K562 (cell line): ENCODE measurements around the gene TUBB4B. TPM values are rescaled to one million over a fixed set of nuclear protein-coding genes. Genes with fewer than 3 reads are reported as not detected.

Experiments used
- ATAC-seq: fragments of 200-7000 bp; cut with Tn5 transposase; 3 replicates; pipeline ENCODE4 v1.9.1; 2020; ENCODE audit warnings: moderate library complexity
- BruUV-seq: library from RNA; stranded (reverse); fragments of 400-500 nt; replicated peaks from 2 replicates; lab custom pipeline; 2021; lab: Mats Ljungman, UMichigan
- CTCF ChIA-PET: fragments of 300-600 bp; formaldehyde crosslinking; extraction: SDS; loops from one replicate; lab custom pipeline; 2021; ENCODE audit warnings: low intra/inter-chr PET ratio; lab: Yijun Ruan, JAX
- POLR2A ChIA-PET: fragments of 300-600, 350-650 bp; sonication (Branson Sonifier 250); formaldehyde crosslinking; extraction: SDS; loops from one replicate; lab custom pipeline; 2021; ENCODE audit warnings: antibody characterized with exemption, inconsistent platforms; lab: Yijun Ruan, JAX
- DNase-seq, 4 experiments: peaks; one replicate each; pipeline versions ENCODE4 v3.0.0 to v3.0.0-alpha.2; 2011 to 2018; ENCODE audit warnings: low spot score in 3 of 4, mixed read lengths in 3 of 4; ENCODE audit errors: extremely low read depth in 1 of 4
- FAIRE-seq: peaks from 2 replicates; lab custom pipeline; 2011; peaks lifted over from hg19 to GRCh38; lab: Jason Lieb, UNC
- H2AFZ ChIP-seq: 2 replicates; pipeline ENCODE4 v1.6.0; 2011; ENCODE audit warnings: low read depth, low read length, control low read depth, inconsistent platforms
- H3K27ac ChIP-seq: fragments of 200-600 bp; 3 replicates; pipeline ENCODE4 v1.8.0; 2011; ENCODE audit warnings: low read depth, mild to moderate bottlenecking, control low read depth, inconsistent platforms, low read length, moderate library complexity, mixed read lengths; ENCODE audit errors: extremely low read depth
- H3K27me3 ChIP-seq, 2 experiments: fragments of 300-600 bp in 1 of 2; 2 replicates in 1 of 2; 3 replicates in 1 of 2; pipeline versions ENCODE4 v1.6.0 to v1.8.0; 2011; ENCODE audit warnings: inconsistent platforms in 2 of 2, low read length in 2 of 2, mild to moderate bottlenecking in 1 of 2, mixed read lengths in 1 of 2, moderate library complexity in 1 of 2; ENCODE audit not compliant: control insufficient read depth in 2 of 2, insufficient read depth in 2 of 2
- H3K36me3 ChIP-seq: fragments of 300-600 bp; 3 replicates; pipeline ENCODE4 v1.8.0; 2011; ENCODE audit warnings: mild to moderate bottlenecking, low read length, inconsistent platforms; ENCODE audit not compliant: control insufficient read depth, insufficient read depth
- H3K4me1 ChIP-seq, 2 experiments: fragments of 200-600 bp in 1 of 2; replicated peaks in 1 of 2; 2 replicates in 1 of 2; 3 replicates in 1 of 2; pipeline versions ENCODE4 v1.5.1 to v1.8.0; 2011; ENCODE audit warnings: inconsistent platforms in 2 of 2, low read length in 2 of 2, mild to moderate bottlenecking in 1 of 2, mixed read lengths in 1 of 2, moderate library complexity in 1 of 2; ENCODE audit not compliant: control insufficient read depth in 2 of 2, insufficient read depth in 2 of 2
- H3K4me2 ChIP-seq: 2 replicates; pipeline ENCODE4 v1.6.1; 2011; ENCODE audit warnings: low read length, control low read depth, inconsistent platforms, mixed read lengths; ENCODE audit not compliant: insufficient read depth
- H3K4me3 ChIP-seq: fragments of 200-600 bp; sonication (generic), shearing (Covaris generic); 2 replicates; pipeline ENCODE4 v1.5.1; 2016; ENCODE audit warnings: control low read depth, inconsistent platforms
- H3K79me2 ChIP-seq: fragments of 200-600 bp; 3 replicates; pipeline ENCODE4 v1.8.0; 2011; ENCODE audit warnings: low read length, inconsistent platforms; ENCODE audit not compliant: control insufficient read depth, insufficient read depth
- H3K9ac ChIP-seq, 2 experiments: 2 replicates each; pipeline versions ENCODE4 v1.6.0 to v1.6.1; 2011; ENCODE audit warnings: low read depth in 2 of 2, low read length in 2 of 2, control low read depth in 1 of 2, inconsistent platforms in 1 of 2, mild to moderate bottlenecking in 1 of 2, mixed read lengths in 1 of 2; ENCODE audit not compliant: insufficient read depth in 1 of 2
- H3K9me1 ChIP-seq: one replicate; pipeline ENCODE4 v1.6.0; 2011; ENCODE audit warnings: inconsistent platforms, mild to moderate bottlenecking, low read length, moderate library complexity; ENCODE audit not compliant: control insufficient read depth, insufficient read depth
- H3K9me3 ChIP-seq: replicated peaks from 2 replicates; pipeline ENCODE4 v1.5.1; 2011; ENCODE audit warnings: low read depth, low read length, inconsistent platforms; ENCODE audit not compliant: control insufficient read depth, insufficient read depth
- H4K20me1 ChIP-seq: replicated peaks from 2 replicates; pipeline ENCODE4 v1.6.1; 2011; ENCODE audit warnings: low read length, inconsistent platforms, mixed read lengths; ENCODE audit not compliant: control insufficient read depth, insufficient read depth
- FIP1L1 ChIP-seq: fragments of 200-400 bp; formaldehyde crosslinking; IDR thresholded peaks from 2 replicates; pipeline ENCODE4 v1.6.1; 2018; ENCODE audit warnings: mild to moderate bottlenecking, low read depth, low read length; ENCODE audit not compliant: poor library complexity, severe bottlenecking
- MYC ChIP-seq, 2 experiments: fragments of 250-450 bp in 1 of 2; sonication (Bioruptor Pico) in 1 of 2; IDR thresholded peaks; 2 replicates each; pipeline versions ENCODE4 v1.5.1 to v1.6.1; 2012 to 2021; ENCODE audit warnings: low read depth in 2 of 2, borderline replicate concordance in 1 of 2, improper control_type of control experiment in 1 of 2, low read length in 1 of 2, mild to moderate bottlenecking in 1 of 2, moderate library complexity in 1 of 2
- POLR2G ChIP-seq: fragments of 200-400 bp; formaldehyde crosslinking; IDR thresholded peaks from 2 replicates; pipeline ENCODE4 v1.6.1; 2017; ENCODE audit warnings: low read depth, mild to moderate bottlenecking, antibody characterized with exemption, low read length, moderate library complexity
- RBM22 ChIP-seq: fragments of 200-400 bp; formaldehyde crosslinking; IDR thresholded peaks from 2 replicates; pipeline ENCODE4 v1.6.1; 2018; ENCODE audit warnings: low read length, low read depth; ENCODE audit not compliant: poor library complexity, severe bottlenecking
- REST ChIP-seq, 2 experiments: fragments of 450-650 bp; formaldehyde crosslinking in 1 of 2; IDR thresholded peaks; 2 replicates each; pipeline versions ENCODE4 v1.4.0 to v1.6.1; 2014 to 2020; ENCODE audit warnings: mild to moderate bottlenecking in 2 of 2, borderline replicate concordance in 1 of 2, low read depth in 1 of 2
- TCF15 ChIP-seq: fragments of 250-450 bp; sonication (Bioruptor Pico); IDR thresholded peaks from 2 replicates; pipeline ENCODE4 v1.8.0; 2022; ENCODE audit warnings: moderate library complexity, mild to moderate bottlenecking, inconsistent platforms
- ZBTB33 ChIP-seq: sonication (generic); formaldehyde crosslinking; IDR thresholded peaks from 2 replicates; pipeline ENCODE4 v1.8.1; 2023; ENCODE audit warnings: mild to moderate bottlenecking, missing genetic modification reagents
- WGBS: fragments of 100-300 bp; shearing (Covaris generic); methylation state at CpG from one replicate; pipeline ENCODE4 v1.1.6; 2016; ENCODE audit warnings: low coverage, mixed read lengths; ENCODE audit not compliant: insufficient coverage; ENCODE audit errors: missing lambda C conversion rate; 5-methylcytosine and 5-hydroxymethylcytosine counted together
- in situ Hi-C: fragments of 300-500 bp; cut with MboI; formaldehyde crosslinking; loops from 4 replicates; pipeline ENCODE4 v1.15.0; 2018; ENCODE audit warnings: inconsistent platforms, mixed read lengths
- intact Hi-C: fragments of 100-400 bp; cut with micrococcal nuclease; formaldehyde crosslinking; loops from 2 replicates; pipeline ENCODE4 v1.14.2; 2022
- polyA plus RNA-seq, 8 experiments: library from polyadenylated mRNA; depleted of rRNA in 4 of 8; stranded (reverse) in 5 of 8; unstranded in 3 of 8; fragments of >200 nt; fragmentation: Nextera tagmentation in 2 of 8; fragmentation: Illumina TruSeq in 1 of 8; extraction: Ambion mirVana in 2 of 8; extraction: Trizol in 1 of 8; gene quantifications; 2 replicates each; pipeline versions ENCODE4 v1.2.1 to v1.2.3, GENCODE V29; 2011 to 2014; ENCODE audit warnings: inconsistent platforms in 1 of 8, missing spikeins in 1 of 8
- total RNA-seq, 7 experiments: library from RNA; depleted of rRNA in 6 of 7; stranded (reverse); fragments of >200 nt in 6 of 7; fragmentation: Illumina TruSeq in 2 of 7; extraction: Trizol in 2 of 7; gene quantifications; 2 replicates each; pipeline versions ENCODE4 v1.2.1 to v1.2.3, GENCODE V29; 2011 to 2021; ENCODE audit warnings: low replicate concordance in 1 of 7

Gene TUBB4B
- total and polyA plus RNA-seq, 9 of the 15 experiments (the other 6 are each of a cell fraction or from before 2014, with no cell fraction given), result 24.1 to 443 (median 268) TPM

DNA sequence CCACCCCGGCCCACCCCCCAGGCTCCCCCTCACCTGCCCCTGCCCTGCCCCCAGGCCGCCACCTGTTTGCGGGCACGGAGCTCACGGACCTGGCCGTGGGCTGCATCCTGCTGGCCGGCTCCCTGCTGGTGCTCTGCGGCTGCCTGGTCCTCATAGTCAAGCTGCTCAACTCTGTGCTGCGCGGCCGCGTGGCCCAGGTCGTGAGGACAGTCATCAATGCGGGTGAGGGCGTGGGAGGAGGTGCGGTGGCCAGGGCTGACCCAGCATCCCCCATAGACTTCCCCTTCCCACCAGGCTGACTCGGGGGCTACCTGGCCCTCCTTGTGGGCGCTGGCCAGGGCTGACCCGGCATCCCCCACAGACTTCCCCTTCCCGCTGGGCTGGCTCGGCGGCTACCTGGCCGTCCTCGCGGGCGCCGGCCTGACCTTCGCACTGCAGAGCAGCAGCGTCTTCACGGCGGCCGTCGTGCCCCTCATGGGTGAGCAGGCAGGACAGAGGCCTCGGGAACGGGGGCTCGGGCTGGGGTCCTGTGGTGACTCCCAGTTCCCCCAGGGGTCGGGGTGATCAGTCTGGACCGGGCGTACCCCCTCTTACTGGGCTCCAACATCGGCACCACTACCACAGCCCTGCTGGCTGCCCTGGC lies 6.9 kb upstream of the TUBB4B start:
- H3K27ac ChIP-seq, result no peak overlapping the region
- CTCF ChIA-PET, result no interaction called here
- H3K27me3 ChIP-seq, result no peaks in the 10 kb centered on the region
- peak in 3 of 4 experiments; percentile 26 to 35 (median 28) for DNase-seq
- ATAC-seq, result no peak
- in situ Hi-C loops, result loop anchor here (25.0 kb wide), 1 partner anchor 447 kb away; the partner anchor contains the start of genes CCDC183 and TMEM141
- peak overlapping the region in 1 of 2 experiments; percentile 76; a peak in 2 of 4 replicates for H3K9ac ChIP-seq
- peaks cover 16 to 100% of the 10 kb centered on the region in 2 experiments for H3K4me1 ChIP-seq
- no peak overlapping the region for H2AFZ ChIP-seq
- H3K9me3 ChIP-seq, result no peaks in the 10 kb centered on the region
- H3K4me2 ChIP-seq, result no peak overlapping the region
- no peaks in the 10 kb centered on the region for H4K20me1 ChIP-seq
- no TSS peak for BruUV-seq
- no peak overlapping the region for H3K4me3 ChIP-seq
- POLR2A ChIA-PET, result interaction anchor here (0.7 kb wide), 1 partner anchor 45 kb away, joined by 3 read pairs; no protein-coding TSS in a partner anchor
- H3K9me1 ChIP-seq, result peaks cover 4% of the 10 kb centered on the region
- no peak for FAIRE-seq
- H3K36me3 ChIP-seq, result peaks cover 4% of the 10 kb centered on the region; the same call in 1 of the 3 replicates
- 57% methylated on average over 23 of the region's 40 CpGs for WGBS
- H3K79me2 ChIP-seq, result peaks cover 14% of the 10 kb centered on the region
- intact Hi-C loops, result no loop called here
- TF ChIP-seq MYC (IDR thresholded peaks at IDR 0.05; ENCODE audit: low read depth, low read length) (0 out of 2 replicates have a peak, but pooled peaks have one; percentile 15), MYC (CRISPR knock-in tag; IDR thresholded peaks at IDR 0.05; ENCODE audit: borderline replicate concordance, low read depth) (no peak), ZBTB33 (peak; percentile 92), TCF15 (no peak), REST (IDR thresholded peaks at IDR 0.05; ENCODE audit: borderline replicate concordance) (no peak), REST (CRISPR knock-in tag; IDR thresholded peaks at IDR 0.05; ENCODE audit: low read depth) (0 out of 2 replicates have a peak, but pooled peaks have one; percentile 17), FIP1L1 (peak; percentile 21), RBM22 (peak; percentile 35), POLR2G (peak; percentile 70)
